ENCODE measurements around the gene PTPRT. TPM values are rescaled to one million over a fixed set of nuclear protein-coding genes. Genes with fewer than 3 reads are reported as not detected.

The PTPRT gene
- total RNA-seq, 1 experiment from 2014 or later = 0.13 TPM

GRCh38 chr20:42376131-42376530, 813.6 kb downstream of the PTPRT start:
- Histone ChIP-seq H3K79me1 (ENCODE audit: insufficient read depth, low read depth, low read length, poor library complexity, severe bottlenecking) (no peaks in the 10 kb centered on the region), H3K27me3 (ENCODE audit: insufficient read depth, low read length) (no peaks in the 10 kb centered on the region), H2BK5ac (ENCODE audit: insufficient read length, low read length) (no peak overlapping the region), H3T11ph (ENCODE audit: low read length) (no peak overlapping the region), H2BK12ac (ENCODE audit: insufficient read length, low read depth, low read length) (no peak overlapping the region), H3K4me2 (ENCODE audit: insufficient read depth, insufficient read length, low read length) (no peak overlapping the region), H3K4ac (ENCODE audit: low read depth, low read length) (no peak overlapping the region), H3K9me3 (ENCODE audit: control insufficient read depth, low read depth, low read length) (no peaks in the 10 kb centered on the region), H2BK120ac (ENCODE audit: low read depth, low read length, poor library complexity, severe bottlenecking) (no peak overlapping the region), H2BK20ac (ENCODE audit: low read depth, low read length, poor library complexity, severe bottlenecking) (no peak overlapping the region), H3K18ac (ENCODE audit: insufficient read length, low read depth, low read length) (no peak overlapping the region), H3K4me1 (ENCODE audit: insufficient read depth, low read length) (no peaks in the 10 kb centered on the region), H3K56ac (ENCODE audit: insufficient read length, low read depth, low read length) (no peak overlapping the region), H3K79me2 (ENCODE audit: insufficient read depth, low read length) (no peaks in the 10 kb centered on the region), H2AK5ac (ENCODE audit: insufficient read length, low read length) (no peak overlapping the region), H4K5ac (ENCODE audit: insufficient read length, low read depth, low read length) (no peak overlapping the region), H4K20me1 (ENCODE audit: control insufficient read depth, insufficient read depth, insufficient read length) (no peaks in the 10 kb centered on the region), H2AFZ (ENCODE audit: low read length) (no peak overlapping the region), H3K23me2 (ENCODE audit: insufficient read length, low read depth, low read length, poor library complexity, severe bottlenecking) (no peaks in the 10 kb centered on the region), H3K14ac (ENCODE audit: insufficient read depth, low read length) (no peak overlapping the region), H3K9ac (ENCODE audit: extremely low read depth, insufficient read length, low read length) (no peak overlapping the region), H2BK15ac (ENCODE audit: low read depth, low read length) (no peak overlapping the region), H4K8ac (replicated peaks; ENCODE audit: insufficient read length, low read depth, low read length) (no peak overlapping the region), H3K27ac (ENCODE audit: insufficient read length, low read depth, low read length) (no peak overlapping the region), H4K91ac (ENCODE audit: insufficient read length, low read depth, low read length) (no peak overlapping the region), H3K23ac (ENCODE audit: insufficient read length, low read depth, low read length) (no peak overlapping the region)
- H3K4me1 Mint-ChIP-seq = peaks cover 7 to 11% of the 10 kb centered on the region in 2 experiments; a peak in 3 of 4 replicates
- H3K4me3 Mint-ChIP-seq = no peak overlapping the region
- H3K27ac Mint-ChIP-seq = no peak overlapping the region
- TF ChIP-seq CTCF (conservative IDR thresholded peaks at IDR 0.05) = no peak
- no CpG with 5 or more reads among the region's 6 CpGs for WGBS (ENCODE audit: extremely low coverage, insufficient read length, low lambda C conversion rate)
- no peaks in the 10 kb centered on the region; the same call in none of the 2 replicates for H3K27me3 Mint-ChIP-seq (ENCODE audit: low read depth)
- H3K36me3 Mint-ChIP-seq (ENCODE audit: insufficient read depth in 1 of 3, low read depth in 3 of 3) = peaks cover 0 to 2% (median 0%) of the 10 kb centered on the region in 3 experiments; a peak in 1 of 7 replicates
- DNase-seq = no peak
- no peaks in the 10 kb centered on the region; a peak in 1 of 5 replicates for H3K9me3 Mint-ChIP-seq
